Choroid plexus epithelial cell (primary cell): Measurements from ENCODE around the gene OR10A3.

ENCODE experiments used
- DNase-seq: peaks from one replicate; pipeline ENCODE4 v3.0.0-alpha.2; 2010; ENCODE audit warnings: low read depth
- H3K4me3 ChIP-seq: 2 replicates; pipeline ENCODE4 v1.5.1; 2011; ENCODE audit warnings: low read depth, mild to moderate bottlenecking, control low read depth, low read length, moderate library complexity
- CTCF ChIP-seq: conservative IDR thresholded peaks from 2 replicates; pipeline ENCODE4 v1.5.1; 2011; ENCODE audit warnings: low read depth, mild to moderate bottlenecking, control low read depth, inconsistent platforms, low read length, moderate library complexity

The OR10A3 gene

GRCh38 chr11:7936615-7937014 is 4.9 kb downstream of the OR10A3 start:
- no peak for DNase-seq
- no peak for TF ChIP-seq CTCF
- H3K4me3 ChIP-seq: no peak overlapping the region

GRCh38 chr11:7931168-7931567 is 10.3 kb downstream of the OR10A3 start, which contains the start of gene OR10A6:
Gene OR10A6, minus strand, starts transcription at chr11:7931268. Its CDS starts 2,606 bp downstream, at chr11:7928662.
- DNase-seq: no peak
- no peak for TF ChIP-seq CTCF
- no peak within 1 kb of the TSS for H3K4me3 ChIP-seq

DNA sequence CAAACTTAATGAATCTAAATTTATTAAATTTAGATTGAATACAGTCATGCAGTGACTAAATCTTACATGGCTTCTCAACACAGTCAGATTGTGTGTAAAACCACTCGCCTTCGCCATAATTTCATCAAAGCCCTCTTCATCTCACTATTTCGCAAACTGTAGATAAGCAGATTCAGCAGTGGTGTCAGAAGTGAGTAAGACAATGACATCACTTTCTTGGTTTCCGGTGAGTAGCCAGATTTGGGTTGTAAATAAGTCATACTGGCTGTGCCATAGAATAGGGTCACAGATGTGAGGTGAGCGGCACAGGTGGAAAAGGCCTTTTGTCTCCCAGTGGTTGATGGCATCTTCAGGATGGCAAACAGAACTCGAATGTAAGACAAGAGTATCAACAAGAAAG is 13.9 kb downstream of the OR10A3 start:
- H3K4me3 ChIP-seq: no peak overlapping the region
- TF ChIP-seq CTCF: no peak
- peak; percentile 38 for DNase-seq

GRCh38 chr11:7924536-7924935 is 17.0 kb downstream of the OR10A3 start:
- DNase-seq: no peak
- TF ChIP-seq CTCF: no peak
- H3K4me3 ChIP-seq: no peak overlapping the region

- no peak for TF ChIP-seq CTCF
- H3K4me3 ChIP-seq: no peak overlapping the region
- DNase-seq: no peak
Observed at GRCh38 chr11:7918141-7918540, 23.4 kb downstream of the OR10A3 start.

DNA sequence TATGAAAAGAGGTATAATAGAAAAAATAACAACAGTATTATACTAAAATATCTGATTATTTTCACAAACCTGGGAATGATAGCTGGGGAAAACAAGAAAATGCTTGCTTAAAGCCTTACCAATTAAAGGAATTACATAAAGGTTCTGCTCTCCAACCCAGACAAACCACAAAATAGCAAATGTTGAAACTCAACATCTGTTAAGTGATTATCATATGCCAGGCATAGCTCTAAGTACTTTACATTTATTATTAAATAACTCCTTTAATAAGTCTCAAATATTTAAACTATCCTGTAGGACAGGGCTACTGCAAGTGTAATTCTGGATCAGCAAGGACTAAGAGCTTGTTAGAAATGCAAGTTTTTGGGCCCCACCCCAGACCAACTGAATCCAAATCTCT is 30.5 kb downstream of the OR10A3 start:
- no peak overlapping the region for H3K4me3 ChIP-seq
- TF ChIP-seq CTCF: no peak
- DNase-seq: no peak

DNA sequence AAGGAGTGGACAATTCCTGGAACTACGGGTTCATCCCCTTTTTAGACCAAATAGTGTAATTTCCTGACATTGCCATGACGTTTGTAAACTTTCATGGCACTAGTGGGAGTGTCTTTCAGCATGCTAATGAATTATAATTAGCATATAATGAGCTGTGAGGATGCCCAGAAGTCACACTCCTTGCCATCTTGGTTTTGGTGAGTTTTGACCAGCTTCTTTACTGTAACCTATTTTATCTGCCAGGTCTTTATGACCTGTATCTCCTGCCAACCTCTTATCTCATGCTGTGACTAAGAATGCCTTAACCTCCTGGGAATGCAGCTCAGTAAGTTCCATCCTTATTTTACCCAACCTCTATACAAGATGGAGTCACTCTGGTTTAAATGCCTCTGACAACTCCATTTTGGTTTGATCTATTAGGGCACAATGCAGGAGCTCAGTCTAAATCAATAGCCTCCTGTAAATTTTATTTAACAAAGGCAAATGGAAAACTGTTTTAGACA is 31.2 kb downstream of the OR10A3 start:
- no peak overlapping the region for H3K4me3 ChIP-seq
- DNase-seq: no peak
- no peak for TF ChIP-seq CTCF
